Measurements from ENCODE around the gene NDUFA3. TPM values are rescaled to one million over a fixed set of nuclear protein-coding genes. Genes with fewer than 3 reads are reported as not detected.

NDUFA3 gene
- total RNA-seq, 4 donors from 2014 or later, result 20.9 to 29.5 (median 25.4) TPM

GRCh38 chr19:54100561-54100960 lies 2.1 kb upstream of the NDUFA3 start, which contains the start of gene OSCAR:
Gene OSCAR (minus strand): TSS chr19:54100803. CDS start chr19:54100792, 11 bp downstream.
- TF ChIP-seq CTCF (IDR thresholded peaks at IDR 0.05) (no peak), POLR2A (IDR thresholded peaks at IDR 0.05) (peak in 1 of 4 donors; percentile 12)
- 27 to 57% methylated on average over 2 to 5 of the region's 5 CpGs for WGBS, 2 donors
- Histone ChIP-seq H3K4me1 (peaks cover 11 to 42% (median 20%) of the 10 kb centered on the region in 3 donors), H3K27me3 (peaks cover 0 to 3% (median 2%) of the 10 kb centered on the region in 4 donors), H3K36me3 (peaks cover 0 to 6% (median 2%) of the 10 kb centered on the region in 3 donors), H3K4me3 (no peak within 1 kb of the TSS), H3K9me3 (no peaks in the 10 kb centered on the region), H3K27ac (peak within 1 kb of the TSS in 1 of 4 donors; percentile 17)
- no peak for DNase-seq
- intact Hi-C loops (cut with DNase I), result no loop called here

GRCh38 chr19:54104998-54105715 lies 2.5 kb downstream of the NDUFA3 start:
- peaks cover 5 to 25% (median 14%) of the 10 kb centered on the region in 3 donors for H3K4me1 ChIP-seq
- intact Hi-C loops (cut with DNase I), result no loop called here
- TF ChIP-seq CTCF (IDR thresholded peaks at IDR 0.05) (no peak), POLR2A (IDR thresholded peaks at IDR 0.05) (no peak)
- no peak overlapping the region for H3K27ac ChIP-seq
- 84 to 90% methylated on average over 11 of the region's 11 CpGs for WGBS, 2 donors
- H3K36me3 ChIP-seq, result peaks cover 19 to 52% (median 25%) of the 10 kb centered on the region in 3 donors
- H3K4me3 ChIP-seq, result no peak overlapping the region
- no peaks in the 10 kb centered on the region for H3K27me3 ChIP-seq
- no peaks in the 10 kb centered on the region for H3K9me3 ChIP-seq
- no peak for DNase-seq

GRCh38 chr19:54105796-54106195 lies 3.1 kb downstream of the NDUFA3 start:
- H3K27me3 ChIP-seq, result no peaks in the 10 kb centered on the region
- H3K27ac ChIP-seq, result no peak overlapping the region
- intact Hi-C loops (cut with DNase I), result no loop called here
- peaks cover 25 to 58% (median 31%) of the 10 kb centered on the region in 3 donors for H3K36me3 ChIP-seq
- DNase-seq, result no peak
- H3K4me1 ChIP-seq, result peaks cover 5 to 25% (median 14%) of the 10 kb centered on the region in 3 donors
- H3K4me3 ChIP-seq, result no peak overlapping the region
- H3K9me3 ChIP-seq, result no peaks in the 10 kb centered on the region
- 96% methylated on average over 8 to 10 of the region's 10 CpGs for WGBS, 2 donors
- TF ChIP-seq CTCF (IDR thresholded peaks at IDR 0.05) (no peak), POLR2A (IDR thresholded peaks at IDR 0.05) (no peak)

- TF ChIP-seq POLR2A (IDR thresholded peaks at IDR 0.05) (no peak), CTCF (IDR thresholded peaks at IDR 0.05) (no peak)
- 77 to 85% methylated on average over 9 to 10 of the region's 15 CpGs for WGBS, 2 donors
- Histone ChIP-seq H3K27me3 (no peaks in the 10 kb centered on the region), H3K4me1 (peaks cover 5 to 25% (median 14%) of the 10 kb centered on the region in 3 donors), H3K36me3 (peaks cover 26 to 66% (median 34%) of the 10 kb centered on the region in 3 donors), H3K27ac (no peak overlapping the region), H3K9me3 (no peaks in the 10 kb centered on the region), H3K4me3 (no peak overlapping the region)
- intact Hi-C loops (cut with DNase I), result no loop called here
- DNase-seq, result no peak
Measured at GRCh38 chr19:54106716-54107115, 4.1 kb downstream of the NDUFA3 start.

- H3K4me3 ChIP-seq, result no peak overlapping the region
- H3K27me3 ChIP-seq, result no peaks in the 10 kb centered on the region
- H3K9me3 ChIP-seq, result no peaks in the 10 kb centered on the region
- intact Hi-C loops (cut with DNase I), result no loop called here
- H3K27ac ChIP-seq, result no peak overlapping the region
- TF ChIP-seq CTCF (IDR thresholded peaks at IDR 0.05) (no peak), POLR2A (IDR thresholded peaks at IDR 0.05) (no peak)
- no peak for DNase-seq
- H3K36me3 ChIP-seq, result peaks cover 26 to 77% (median 34%) of the 10 kb centered on the region in 3 donors
- peaks cover 0 to 17% (median 11%) of the 10 kb centered on the region in 3 donors for H3K4me1 ChIP-seq
- 73 to 81% methylated on average over 8 to 18 of the region's 21 CpGs for WGBS, 2 donors
Measured at GRCh38 chr19:54107876-54108490, 5.3 kb downstream of the NDUFA3 start.

Measured in esophagus squamous epithelium (tissue), 5 donors.